ENCODE measurements around the gene TTF2. TPM values are rescaled to one million over a fixed set of nuclear protein-coding genes. Genes with fewer than 3 reads are reported as not detected.
A peak's percentile ranks its signal among the peaks of the same experiment; 100 is the strongest.

The TTF2 gene
- 10 to 100 TPM in 1 of 4 donors, 1 to 10 TPM in 3; 1.8 to 18.6 (median 4.9) TPM for polyA plus RNA-seq
- long read RNA-seq, donor 1, result 0 reads
- long read RNA-seq, donor 2, full-length matches to known transcripts, result 2 of 2 reads
- long read RNA-seq, donor 2, partial matches to known transcripts, result 0 of 2 reads
- long read RNA-seq, donor 2, other reads (novel, unspliced or antisense), result 0 of 2 reads
- long read RNA-seq, donor 3, partial matches to known transcripts, result 0 of 3 reads
- long read RNA-seq, donor 3, other reads (novel, unspliced or antisense), result 0 of 3 reads
- long read RNA-seq, donor 4, result 0 reads
- long read RNA-seq, donor 5, result 0 reads
- long read RNA-seq, donor 6, partial matches to known transcripts, result 0 of 1 reads
- long read RNA-seq, donor 6, other reads (novel, unspliced or antisense), result 0 of 1 reads
- long read RNA-seq, donor 7, result 0 reads
- long read RNA-seq, donor 8, result 0 reads
- long read RNA-seq, donor 9, result 0 reads
- long read RNA-seq, donor 10, result 0 reads

DNA sequence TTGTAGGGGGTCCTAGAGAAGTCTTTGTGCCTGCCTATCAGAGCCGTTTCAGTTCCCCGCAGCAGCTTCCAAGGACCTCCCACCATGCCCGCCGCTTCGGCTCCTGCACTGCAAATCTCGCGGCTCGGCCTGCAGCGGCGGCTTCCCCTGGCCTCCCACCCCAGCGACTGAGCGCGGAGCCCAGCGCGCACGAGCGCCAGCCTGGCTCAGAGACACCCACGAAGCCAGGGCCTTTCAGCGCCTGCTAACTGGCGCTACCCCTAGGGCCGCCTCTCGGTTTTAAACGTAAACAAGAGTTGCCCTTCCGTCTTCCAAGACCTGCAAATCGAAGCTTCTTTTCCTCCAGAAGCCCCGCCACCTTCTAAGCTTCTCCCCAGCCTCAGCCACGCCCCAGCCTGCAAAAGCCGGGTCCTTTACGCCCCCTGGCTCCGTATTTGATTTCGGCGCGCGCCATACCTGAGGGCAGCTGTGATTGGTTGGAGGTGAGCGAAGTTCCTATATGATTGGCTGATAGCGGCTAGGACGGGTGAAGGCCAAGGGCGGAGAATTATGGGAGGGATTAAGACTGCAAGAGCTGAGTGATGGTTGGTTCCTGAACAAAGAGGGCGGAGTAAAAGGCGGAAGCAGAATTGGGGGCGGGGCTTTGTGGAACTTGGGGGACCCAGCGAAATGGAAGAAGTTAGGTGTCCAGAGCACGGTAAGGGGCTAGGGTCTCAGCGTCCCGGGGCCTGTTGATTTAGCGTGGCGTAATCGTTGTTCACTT, at the start of gene TTF2:
Gene TTF2, plus strand, starts transcription at position 649 of the 763 bp plus-strand sequence. Its CDS starts 21 bp downstream, at position 670.
- DNase-seq (peak; percentile 98 to 100), FAIRE-seq (no peak)
- peak within 1 kb of the TSS; percentile 71 to 86 (median 78) for H3K4me3 ChIP-seq (ENCODE audit: low read depth in 1 of 3, low read length in 3 of 3)
- H3K27me3 ChIP-seq (ENCODE audit: control insufficient read depth in 3 of 3, insufficient read depth in 3 of 3, low read length in 3 of 3), result no peaks in the 10 kb centered on the region
- peak within 1 kb of the TSS; percentile 86 to 94 (median 91) for H3K27ac ChIP-seq (ENCODE audit: low read depth in 1 of 3, low read length in 2 of 3)
- H3K4me1 ChIP-seq (ENCODE audit: control insufficient read depth in 3 of 3, insufficient read depth in 2 of 3, low read depth in 1 of 3, low read length in 2 of 3), result peaks cover 0 to 3% (median 0%) of the 10 kb centered on the region in 3 donors
- no peaks in the 10 kb centered on the region for H3K9me3 ChIP-seq (ENCODE audit: control insufficient read depth in 2 of 2, insufficient read depth in 1 of 2, low read depth in 1 of 2, low read length in 1 of 2)
- no peaks in the 10 kb centered on the region for H3K36me3 ChIP-seq (ENCODE audit: control insufficient read depth in 3 of 3, insufficient read depth in 2 of 3, low read depth in 1 of 3, low read length in 3 of 3)
- WGBS, 3 donors, result 0% methylated on average over 48 of the region's 48 CpGs

DNA sequence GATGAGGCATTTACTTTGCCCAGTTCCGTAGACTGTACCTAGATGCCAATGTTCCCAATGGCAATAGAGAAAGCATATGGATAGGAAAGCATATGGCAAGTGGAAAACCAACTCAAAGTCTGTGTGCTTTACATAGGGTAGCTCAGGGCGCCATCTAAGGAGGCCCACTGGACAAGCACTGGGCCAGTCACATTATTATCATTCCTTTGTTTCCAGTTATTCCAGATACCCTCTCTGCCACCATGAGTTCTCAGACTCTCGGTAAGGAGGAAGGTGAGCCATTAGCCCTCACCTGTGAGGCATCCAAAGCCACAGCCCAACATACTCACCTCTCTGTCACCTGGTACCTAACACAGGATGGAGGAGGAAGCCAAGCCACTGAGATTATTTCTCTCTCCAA, 48.8 kb upstream of the TTF2 start:
- Histone ChIP-seq H3K27ac (ENCODE audit: low read depth in 1 of 3, low read length in 2 of 3) (no peak overlapping the region), H3K27me3 (ENCODE audit: control insufficient read depth in 3 of 3, insufficient read depth in 3 of 3, low read length in 3 of 3) (no peaks in the 10 kb centered on the region), H3K36me3 (ENCODE audit: control insufficient read depth in 3 of 3, insufficient read depth in 2 of 3, low read depth in 1 of 3, low read length in 3 of 3) (peaks cover 0 to 4% (median 0%) of the 10 kb centered on the region in 3 donors), H3K4me1 (ENCODE audit: control insufficient read depth in 3 of 3, insufficient read depth in 2 of 3, low read depth in 1 of 3, low read length in 2 of 3) (no peaks in the 10 kb centered on the region), H3K9me3 (ENCODE audit: control insufficient read depth in 2 of 2, insufficient read depth in 1 of 2, low read depth in 1 of 2, low read length in 1 of 2) (no peaks in the 10 kb centered on the region), H3K4me3 (ENCODE audit: low read depth in 1 of 3, low read length in 3 of 3) (no peak overlapping the region)
- FAIRE-seq (no peak), DNase-seq (no peak)
- WGBS, 3 donors, result 91 to 96% (median 93%) methylated on average over 3 of the region's 3 CpGs

DNA sequence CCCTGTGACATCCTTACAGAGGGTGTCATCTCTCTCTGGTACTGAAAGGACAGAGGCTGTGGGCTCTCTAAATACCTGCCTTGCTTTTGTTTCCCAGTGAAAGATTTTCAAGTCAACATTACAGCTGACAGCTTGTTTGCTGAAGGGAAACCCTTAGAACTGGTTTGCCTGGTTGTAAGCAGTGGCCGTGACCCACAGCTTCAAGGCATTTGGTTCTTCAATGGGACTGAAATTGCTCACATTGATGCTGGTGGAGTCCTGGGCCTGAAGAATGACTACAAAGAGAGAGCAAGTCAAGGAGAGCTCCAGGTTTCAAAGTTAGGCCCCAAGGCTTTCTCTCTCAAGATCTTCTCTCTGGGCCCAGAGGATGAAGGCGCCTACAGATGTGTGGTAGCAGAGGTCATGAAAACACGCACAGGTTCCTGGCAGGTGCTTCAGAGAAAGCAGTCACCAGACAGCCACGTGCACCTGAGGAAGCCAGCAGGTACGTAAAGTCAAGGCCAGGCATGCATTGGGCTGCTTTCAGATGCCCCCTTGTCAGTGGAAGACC, 46.7 kb upstream of the TTF2 start:
- no peaks in the 10 kb centered on the region for H3K9me3 ChIP-seq (ENCODE audit: control insufficient read depth in 2 of 2, insufficient read depth in 1 of 2, low read depth in 1 of 2, low read length in 1 of 2)
- FAIRE-seq (no peak), DNase-seq (no peak)
- no peaks in the 10 kb centered on the region for H3K27me3 ChIP-seq (ENCODE audit: control insufficient read depth in 3 of 3, insufficient read depth in 3 of 3, low read length in 3 of 3)
- WGBS, 3 donors, result 83 to 88% (median 83%) methylated on average over 5 of the region's 5 CpGs
- no peak overlapping the region for H3K27ac ChIP-seq (ENCODE audit: low read depth in 1 of 3, low read length in 2 of 3)
- peaks cover 0 to 4% (median 0%) of the 10 kb centered on the region in 3 donors for H3K36me3 ChIP-seq (ENCODE audit: control insufficient read depth in 3 of 3, insufficient read depth in 2 of 3, low read depth in 1 of 3, low read length in 3 of 3)
- no peak overlapping the region for H3K4me3 ChIP-seq (ENCODE audit: low read depth in 1 of 3, low read length in 3 of 3)
- no peaks in the 10 kb centered on the region for H3K4me1 ChIP-seq (ENCODE audit: control insufficient read depth in 3 of 3, insufficient read depth in 2 of 3, low read depth in 1 of 3, low read length in 2 of 3)

DNA sequence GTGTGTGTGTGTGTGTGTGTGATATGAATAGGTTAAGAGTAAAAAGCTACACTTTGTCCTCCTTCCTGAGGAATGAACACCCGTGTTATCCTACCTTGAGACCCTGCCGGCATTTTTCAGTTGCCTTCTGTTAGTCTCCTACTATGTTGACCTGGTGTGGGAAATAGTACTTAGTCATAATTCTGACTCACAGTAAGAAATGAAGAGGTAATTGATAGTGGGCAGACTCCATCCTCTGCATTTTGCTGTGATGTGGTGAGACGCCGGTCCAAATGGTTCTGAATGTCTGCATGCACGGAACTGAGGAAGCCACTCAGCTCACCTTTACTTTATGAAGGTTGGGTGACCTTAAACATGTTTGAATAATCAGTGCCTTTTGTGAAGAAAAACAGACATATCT, 45.9 kb upstream of the TTF2 start:
- DNase-seq (no peak), FAIRE-seq (no peak)
- no peaks in the 10 kb centered on the region for H3K9me3 ChIP-seq (ENCODE audit: control insufficient read depth in 2 of 2, insufficient read depth in 1 of 2, low read depth in 1 of 2, low read length in 1 of 2)
- peaks cover 0 to 4% (median 0%) of the 10 kb centered on the region in 3 donors for H3K36me3 ChIP-seq (ENCODE audit: control insufficient read depth in 3 of 3, insufficient read depth in 2 of 3, low read depth in 1 of 3, low read length in 3 of 3)
- no peaks in the 10 kb centered on the region for H3K27me3 ChIP-seq (ENCODE audit: control insufficient read depth in 3 of 3, insufficient read depth in 3 of 3, low read length in 3 of 3)
- H3K4me1 ChIP-seq (ENCODE audit: control insufficient read depth in 3 of 3, insufficient read depth in 2 of 3, low read depth in 1 of 3, low read length in 2 of 3), result no peaks in the 10 kb centered on the region
- H3K4me3 ChIP-seq (ENCODE audit: low read depth in 1 of 3, low read length in 3 of 3), result no peak overlapping the region
- no peak overlapping the region for H3K27ac ChIP-seq (ENCODE audit: low read depth in 1 of 3, low read length in 2 of 3)
- WGBS, 3 donors, result 87 to 88% (median 88%) methylated on average over 5 of the region's 5 CpGs

DNA sequence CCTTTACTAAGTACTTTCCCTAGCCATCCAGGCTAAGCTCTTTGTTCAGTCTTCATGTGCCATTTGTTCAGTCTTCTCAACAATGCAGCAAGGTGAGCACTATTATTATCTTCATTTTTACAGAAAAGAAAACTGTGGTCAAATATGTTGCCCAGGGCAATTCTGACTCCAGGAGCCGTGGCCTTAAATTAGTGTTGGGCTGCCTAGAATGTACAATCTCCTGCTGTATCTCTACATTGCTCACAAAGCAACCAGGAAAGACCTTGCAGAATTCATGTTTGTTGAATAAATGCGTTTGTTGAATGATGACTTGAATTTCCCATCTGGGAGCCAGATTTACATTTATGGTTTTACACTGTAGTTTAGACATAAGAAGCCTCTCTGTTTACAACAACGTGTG, 44.4 kb upstream of the TTF2 start:
- DNase-seq (no peak), FAIRE-seq (no peak)
- Histone ChIP-seq H3K4me1 (ENCODE audit: control insufficient read depth in 3 of 3, insufficient read depth in 2 of 3, low read depth in 1 of 3, low read length in 2 of 3) (no peaks in the 10 kb centered on the region), H3K27me3 (ENCODE audit: control insufficient read depth in 3 of 3, insufficient read depth in 3 of 3, low read length in 3 of 3) (no peaks in the 10 kb centered on the region), H3K36me3 (ENCODE audit: control insufficient read depth in 3 of 3, insufficient read depth in 2 of 3, low read depth in 1 of 3, low read length in 3 of 3) (peaks cover 0 to 4% (median 0%) of the 10 kb centered on the region in 3 donors), H3K9me3 (ENCODE audit: control insufficient read depth in 2 of 2, insufficient read depth in 1 of 2, low read depth in 1 of 2, low read length in 1 of 2) (no peaks in the 10 kb centered on the region), H3K27ac (ENCODE audit: low read depth in 1 of 3, low read length in 2 of 3) (no peak overlapping the region), H3K4me3 (ENCODE audit: low read depth in 1 of 3, low read length in 3 of 3) (no peak overlapping the region)
- 83 to 88% (median 86%) methylated on average over 3 of the region's 3 CpGs for WGBS, 3 donors

DNA sequence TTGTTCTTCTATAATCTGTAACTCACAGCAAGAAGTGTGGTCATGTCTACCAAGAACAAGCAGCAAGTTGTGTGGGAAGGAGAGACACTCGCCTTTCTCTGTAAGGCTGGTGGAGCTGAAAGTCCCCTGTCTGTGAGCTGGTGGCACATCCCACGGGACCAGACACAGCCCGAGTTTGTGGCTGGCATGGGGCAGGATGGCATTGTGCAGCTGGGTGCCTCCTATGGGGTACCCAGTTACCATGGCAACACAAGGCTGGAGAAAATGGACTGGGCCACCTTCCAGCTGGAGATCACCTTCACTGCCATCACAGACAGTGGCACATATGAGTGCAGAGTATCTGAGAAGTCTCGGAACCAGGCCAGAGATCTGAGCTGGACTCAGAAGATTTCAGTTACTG, 43.1 kb upstream of the TTF2 start:
- H3K36me3 ChIP-seq (ENCODE audit: control insufficient read depth in 3 of 3, insufficient read depth in 2 of 3, low read depth in 1 of 3, low read length in 3 of 3), result peaks cover 0 to 4% (median 0%) of the 10 kb centered on the region in 3 donors
- no peaks in the 10 kb centered on the region for H3K9me3 ChIP-seq (ENCODE audit: control insufficient read depth in 2 of 2, insufficient read depth in 1 of 2, low read depth in 1 of 2, low read length in 1 of 2)
- no peak for DNase-seq
- H3K27me3 ChIP-seq (ENCODE audit: control insufficient read depth in 3 of 3, insufficient read depth in 3 of 3, low read length in 3 of 3), result no peaks in the 10 kb centered on the region
- FAIRE-seq, result no peak
- no peaks in the 10 kb centered on the region for H3K4me1 ChIP-seq (ENCODE audit: control insufficient read depth in 3 of 3, insufficient read depth in 2 of 3, low read depth in 1 of 3, low read length in 2 of 3)
- WGBS, 3 donors, result 81 to 90% (median 89%) methylated on average over 4 of the region's 4 CpGs
- H3K4me3 ChIP-seq (ENCODE audit: low read depth in 1 of 3, low read length in 3 of 3), result no peak overlapping the region
- no peak overlapping the region for H3K27ac ChIP-seq (ENCODE audit: low read depth in 1 of 3, low read length in 2 of 3)

DNA sequence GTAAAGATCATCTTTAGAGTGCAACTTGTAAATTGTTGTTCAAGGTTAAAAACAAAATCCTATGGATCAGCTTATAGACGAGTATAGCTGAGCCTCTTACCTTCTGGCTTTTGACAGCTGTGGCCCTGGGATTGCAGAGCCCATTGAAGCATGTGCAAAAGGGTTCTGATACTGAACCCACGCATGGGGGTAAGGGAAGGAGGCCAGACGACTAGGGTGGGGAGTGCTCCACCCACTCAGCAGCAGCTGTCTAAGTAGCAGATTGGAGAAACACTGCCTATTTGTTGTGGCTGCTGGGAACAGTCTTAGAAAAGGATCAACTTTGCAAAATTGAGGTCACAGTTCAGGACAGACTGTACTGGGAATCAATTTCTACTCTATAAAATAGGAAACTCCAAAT, 42.5 kb upstream of the TTF2 start:
- DNase-seq (no peak), FAIRE-seq (no peak)
- WGBS, 3 donors, result 33 to 43% (median 43%) methylated on average over 3 of the region's 3 CpGs
- no peaks in the 10 kb centered on the region for H3K27me3 ChIP-seq (ENCODE audit: control insufficient read depth in 3 of 3, insufficient read depth in 3 of 3, low read length in 3 of 3)
- peaks cover 0 to 4% (median 0%) of the 10 kb centered on the region in 3 donors for H3K36me3 ChIP-seq (ENCODE audit: control insufficient read depth in 3 of 3, insufficient read depth in 2 of 3, low read depth in 1 of 3, low read length in 3 of 3)
- no peak overlapping the region for H3K27ac ChIP-seq (ENCODE audit: low read depth in 1 of 3, low read length in 2 of 3)
- H3K9me3 ChIP-seq (ENCODE audit: control insufficient read depth in 2 of 2, insufficient read depth in 1 of 2, low read depth in 1 of 2, low read length in 1 of 2), result no peaks in the 10 kb centered on the region
- H3K4me1 ChIP-seq (ENCODE audit: control insufficient read depth in 3 of 3, insufficient read depth in 2 of 3, low read depth in 1 of 3, low read length in 2 of 3), result no peaks in the 10 kb centered on the region
- no peak overlapping the region for H3K4me3 ChIP-seq (ENCODE audit: low read depth in 1 of 3, low read length in 3 of 3)

DNA sequence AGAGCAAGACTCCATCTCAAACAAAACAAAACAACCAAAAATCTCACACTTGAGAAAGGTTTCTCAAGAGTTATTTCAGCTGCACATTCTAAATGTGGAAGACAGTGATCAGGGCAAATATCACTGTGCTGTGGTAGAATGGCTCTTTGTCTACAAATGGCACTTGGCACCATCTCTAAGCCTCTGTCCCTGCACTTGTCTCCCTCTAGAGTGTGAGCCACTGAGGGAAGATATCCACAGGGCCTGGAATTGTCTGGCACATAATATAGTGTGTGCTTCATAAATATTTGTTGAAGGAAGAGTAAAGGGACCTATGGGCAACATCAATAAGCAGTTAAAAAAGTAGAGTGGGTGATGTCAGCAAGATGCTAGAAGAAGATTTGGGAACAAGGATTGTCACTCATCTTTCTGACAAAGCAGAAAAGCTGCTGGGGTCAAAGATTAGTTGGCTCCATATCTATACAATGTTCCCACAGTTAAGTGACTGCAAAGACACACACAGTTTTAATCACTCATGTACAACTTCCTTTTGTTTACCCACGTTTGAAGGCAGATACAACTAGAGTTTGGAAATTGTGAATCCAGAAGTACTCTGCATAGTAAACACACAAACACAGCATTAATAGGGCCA, 39.5 kb upstream of the TTF2 start:
- FAIRE-seq, result no peak
- DNase-seq, result no peak
- H3K4me3 ChIP-seq (ENCODE audit: low read depth in 1 of 3, low read length in 3 of 3), result no peak overlapping the region
- H3K36me3 ChIP-seq (ENCODE audit: control insufficient read depth in 3 of 3, insufficient read depth in 2 of 3, low read depth in 1 of 3, low read length in 3 of 3), result no peaks in the 10 kb centered on the region
- no peaks in the 10 kb centered on the region for H3K9me3 ChIP-seq (ENCODE audit: control insufficient read depth in 2 of 2, insufficient read depth in 1 of 2, low read depth in 1 of 2, low read length in 1 of 2)
- no peaks in the 10 kb centered on the region for H3K4me1 ChIP-seq (ENCODE audit: control insufficient read depth in 3 of 3, insufficient read depth in 2 of 3, low read depth in 1 of 3, low read length in 2 of 3)
- H3K27me3 ChIP-seq (ENCODE audit: control insufficient read depth in 3 of 3, insufficient read depth in 3 of 3, low read length in 3 of 3), result no peaks in the 10 kb centered on the region
- H3K27ac ChIP-seq (ENCODE audit: low read depth in 1 of 3, low read length in 2 of 3), result no peak overlapping the region
- 19 to 29% (median 27%) methylated on average over 1 of the region's 1 CpG for WGBS, 3 donors

Data from small intestine (tissue), 16 donors.